CD4-positive, alpha-beta T cell (primary cell): ENCODE measurements around the gene SLC25A1. TPM values are rescaled to one million over a fixed set of nuclear protein-coding genes. Genes with fewer than 3 reads are reported as not detected.

Source experiments
- ATAC-seq: fragments of 200-7000 bp; cut with Tn5 transposase; one replicate; pipeline ENCODE4 v1.10.0; 2022; ENCODE audit warnings: mild to moderate bottlenecking; ENCODE audit not compliant: poor library complexity
- CTCF ChIA-PET: fragments of 350-600 bp; sonication (Branson Sonifier 250); formaldehyde crosslinking; loops from one replicate; lab custom pipeline; 2021; ENCODE audit warnings: antibody characterized with exemption, inconsistent platforms; lab: Charles Lee
- POLR2A ChIA-PET: fragments of 350-600 bp; sonication (Branson Sonifier 250); formaldehyde crosslinking; loops from one replicate; lab custom pipeline; 2021; ENCODE audit warnings: antibody characterized with exemption, inconsistent platforms; lab: Charles Lee
- DNase-seq, 14 experiments: peaks; one replicate each; pipeline ENCODE4 v3.0.0-alpha.2; 2013 to 2020; ENCODE audit warnings: mixed read lengths in 2 of 14
- H3K27ac ChIP-seq, 2 donors: one replicate each; pipeline versions ENCODE4 v1.5.1 to v1.7.0; 2013; ENCODE audit warnings: low read length in 2 of 2, low read depth in 1 of 2, mild to moderate bottlenecking in 1 of 2
- H3K27me3 ChIP-seq, 2 experiments: 1 replicate in 1 of 2; 2 replicates in 1 of 2; pipeline versions ENCODE4 v1.6.1 to v1.7.0; 2013; ENCODE audit warnings: low read length in 2 of 2, control low read depth in 1 of 2, mild to moderate bottlenecking in 1 of 2, moderate library complexity in 1 of 2; ENCODE audit not compliant: insufficient read depth in 2 of 2, control insufficient read depth in 1 of 2
- H3K36me3 ChIP-seq: one replicate; pipeline ENCODE4 v1.6.1; 2013; ENCODE audit warnings: low read length, control low read depth; ENCODE audit not compliant: insufficient read depth
- H3K4me1 ChIP-seq: one replicate; pipeline ENCODE4 v1.6.1; 2013; ENCODE audit warnings: low read length, control low read depth; ENCODE audit not compliant: insufficient read depth
- H3K4me3 ChIP-seq: one replicate; pipeline ENCODE4 v1.5.1; 2013; ENCODE audit warnings: mild to moderate bottlenecking, low read length, moderate library complexity
- H3K9me3 ChIP-seq, 2 experiments: 1 replicate in 1 of 2; 2 replicates in 1 of 2; pipeline versions ENCODE4 v1.6.1 to v1.7.0; 2013; ENCODE audit warnings: low read length in 2 of 2, mild to moderate bottlenecking in 2 of 2, control low read depth in 1 of 2, moderate library complexity in 1 of 2; ENCODE audit not compliant: control insufficient read depth in 1 of 2, insufficient read depth in 1 of 2
- H3K27ac Mint-ChIP-seq: one replicate; pipeline ENCODE4 v1.8.0; 2020; ENCODE audit warnings: mixed read lengths
- H3K27me3 Mint-ChIP-seq: one replicate; pipeline ENCODE4 v1.8.0; 2021; ENCODE audit warnings: mixed read lengths
- H3K36me3 Mint-ChIP-seq: one replicate; pipeline ENCODE4 v1.8.0; 2021; ENCODE audit warnings: low read depth, mixed read lengths
- H3K4me1 Mint-ChIP-seq: one replicate; pipeline ENCODE4 v1.8.0; 2021; ENCODE audit warnings: low read depth, mixed read lengths
- H3K4me3 Mint-ChIP-seq: one replicate; pipeline ENCODE4 v1.8.0; 2020; ENCODE audit warnings: mild to moderate bottlenecking, mixed read lengths
- H3K9me3 Mint-ChIP-seq: one replicate; pipeline ENCODE4 v1.8.0; 2020; ENCODE audit warnings: mixed read lengths
- CTCF ChIP-seq: fragments of 200-600 bp; IDR thresholded peaks from one replicate; pipeline ENCODE4 v1.8.0; 2022; ENCODE audit warnings: antibody characterized with exemption, mild to moderate bottlenecking
- intact Hi-C, 2 experiments: fragments of 100-400 bp; cut with DNase I in 1 of 2; cut with micrococcal nuclease in 1 of 2; formaldehyde crosslinking; loops; one replicate each; pipeline versions ENCODE4 v1.15.1 to v1.9.0; 2023 to 2025; cut with DNase I, micrococcal nuclease
- total RNA-seq, 174 experiments: library from RNA in 2 of 174; stranded (reverse) in 2 of 174; gene quantifications; one replicate each; pipeline ENCODE4 v1.2.3 and lab custom pipeline; 2021 to 2026

The SLC25A1 gene
- total RNA-seq, 2 experiments from 2014 or later: 17.6 to 18.0 TPM

GRCh38 chr22:19197997-19198865, 19.7 kb upstream of the SLC25A1 start:
- intact Hi-C loops: no loop called here
- H3K27ac Mint-ChIP-seq: no peak overlapping the region

GRCh38 chr22:19196841-19197612, 18.5 kb upstream of the SLC25A1 start:
- Histone ChIP-seq H3K4me1 (peaks cover 8% of the 10 kb centered on the region), H3K36me3 (no peaks in the 10 kb centered on the region), H3K27ac (no peak overlapping the region), H3K4me3 (no peak overlapping the region), H3K27me3 (no peaks in the 10 kb centered on the region), H3K9me3 (no peaks in the 10 kb centered on the region)
- H3K27me3 Mint-ChIP-seq: no peaks in the 10 kb centered on the region
- H3K9me3 Mint-ChIP-seq: no peaks in the 10 kb centered on the region
- no peak overlapping the region for H3K4me3 Mint-ChIP-seq
- no peak for TF ChIP-seq CTCF
- no peak overlapping the region for H3K27ac Mint-ChIP-seq
- ChIA-PET POLR2A (no interaction called here), CTCF (no interaction called here)
- ATAC-seq (no peak), DNase-seq (no peak)
- H3K36me3 Mint-ChIP-seq: no peaks in the 10 kb centered on the region
- H3K4me1 Mint-ChIP-seq: no peaks in the 10 kb centered on the region
- intact Hi-C loops: no loop called here

More at GRCh38 chr22:19197997-19198865, 19.7 kb upstream of the SLC25A1 start:
- ChIA-PET CTCF (no interaction called here), POLR2A (no interaction called here)
- H3K9me3 Mint-ChIP-seq: no peaks in the 10 kb centered on the region
- no peak for DNase-seq
- Histone ChIP-seq H3K4me1 (peaks cover 8% of the 10 kb centered on the region), H3K9me3 (no peaks in the 10 kb centered on the region), H3K36me3 (no peaks in the 10 kb centered on the region), H3K27me3 (no peaks in the 10 kb centered on the region), H3K27ac (no peak overlapping the region), H3K4me3 (no peak overlapping the region)
- TF ChIP-seq CTCF: no peak
- H3K27me3 Mint-ChIP-seq: no peaks in the 10 kb centered on the region
- no peaks in the 10 kb centered on the region for H3K36me3 Mint-ChIP-seq
- H3K4me1 Mint-ChIP-seq: no peaks in the 10 kb centered on the region
- ATAC-seq: no peak
- H3K4me3 Mint-ChIP-seq: no peak overlapping the region

- DNase-seq (no peak), ATAC-seq (no peak)
- Mint-ChIP-seq H3K36me3 (no peaks in the 10 kb centered on the region), H3K4me1 (no peaks in the 10 kb centered on the region), H3K27me3 (no peaks in the 10 kb centered on the region), H3K9me3 (no peaks in the 10 kb centered on the region), H3K27ac (no peak overlapping the region), H3K4me3 (no peak overlapping the region)
- POLR2A ChIA-PET: no interaction called here
- no peaks in the 10 kb centered on the region for H3K36me3 ChIP-seq
- CTCF ChIA-PET: no interaction called here
- no peaks in the 10 kb centered on the region for H3K27me3 ChIP-seq
- H3K27ac ChIP-seq: no peak overlapping the region
- no peak for TF ChIP-seq CTCF
- no peak overlapping the region for H3K4me3 ChIP-seq
- no peaks in the 10 kb centered on the region for H3K9me3 ChIP-seq
- intact Hi-C loops: loop anchor here in 1 of 2 experiments (2.0 kb wide), 1 partner anchor 39 kb away; no protein-coding TSS in a partner anchor
- peaks cover 8% of the 10 kb centered on the region for H3K4me1 ChIP-seq
Measured at GRCh38 chr22:19195796-19196731, 17.5 kb upstream of the SLC25A1 start.
